ENCODE results near the gene MPLKIP.

DNA sequence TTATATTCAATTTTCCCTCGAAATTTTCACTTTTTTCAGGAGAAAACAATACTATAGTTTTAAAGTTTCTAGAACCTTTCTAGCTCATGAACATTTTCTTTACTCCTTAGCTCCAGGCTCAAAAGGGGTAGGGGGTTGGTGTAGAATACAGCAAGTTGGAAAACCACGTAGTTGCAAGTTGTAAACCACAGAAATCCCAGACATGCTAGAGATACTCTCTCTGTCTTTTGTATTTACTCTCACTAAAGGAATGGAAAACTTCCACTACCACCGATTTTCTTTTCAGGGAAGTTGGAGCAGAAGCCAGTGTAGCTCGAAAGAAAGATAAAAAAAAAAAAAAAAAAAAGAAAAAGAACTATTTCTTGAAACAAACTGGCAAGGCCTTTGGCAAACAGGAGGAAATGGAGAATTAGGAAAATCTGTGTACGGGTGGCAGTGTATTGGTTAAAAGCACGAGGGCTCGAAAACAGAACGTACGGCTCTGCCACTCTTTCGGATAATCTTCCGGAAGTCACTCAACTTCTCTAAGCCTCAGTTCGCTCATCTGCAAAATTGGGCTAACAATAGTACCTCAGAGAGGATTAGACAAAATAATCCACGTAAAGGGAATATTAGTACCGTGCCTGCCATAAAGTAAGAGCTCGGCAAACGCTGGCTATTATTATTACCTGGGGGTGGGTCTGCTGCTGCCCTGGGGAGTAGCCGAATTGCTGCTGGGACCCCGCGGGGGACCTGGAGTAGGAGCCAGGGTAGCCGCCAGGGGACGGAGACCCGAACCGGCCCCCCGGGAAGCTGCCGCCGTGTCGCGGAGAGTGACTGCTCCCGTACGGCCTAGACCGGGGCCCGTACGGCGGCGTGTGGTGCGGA, 628 bp downstream of the MPLKIP start:
- TF ChIP-seq, protein P1, sequence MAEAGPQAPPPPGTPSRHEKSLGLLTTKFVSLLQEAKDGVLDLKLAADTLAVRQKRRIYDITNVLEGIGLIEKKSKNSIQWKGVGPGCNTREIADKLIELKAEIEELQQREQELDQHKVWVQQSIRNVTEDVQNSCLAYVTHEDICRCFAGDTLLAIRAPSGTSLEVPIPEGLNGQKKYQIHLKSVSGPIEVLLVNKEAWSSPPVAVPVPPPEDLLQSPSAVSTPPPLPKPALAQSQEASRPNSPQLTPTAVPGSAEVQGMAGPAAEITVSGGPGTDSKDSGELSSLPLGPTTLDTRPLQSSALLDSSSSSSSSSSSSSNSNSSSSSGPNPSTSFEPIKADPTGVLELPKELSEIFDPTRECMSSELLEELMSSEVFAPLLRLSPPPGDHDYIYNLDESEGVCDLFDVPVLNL (CRISPR knock-in tag; IDR thresholded peaks at IDR 0.05; ENCODE audit: borderline replicate concordance, low read depth): no peak
- TF ChIP-seq, protein P2, sequence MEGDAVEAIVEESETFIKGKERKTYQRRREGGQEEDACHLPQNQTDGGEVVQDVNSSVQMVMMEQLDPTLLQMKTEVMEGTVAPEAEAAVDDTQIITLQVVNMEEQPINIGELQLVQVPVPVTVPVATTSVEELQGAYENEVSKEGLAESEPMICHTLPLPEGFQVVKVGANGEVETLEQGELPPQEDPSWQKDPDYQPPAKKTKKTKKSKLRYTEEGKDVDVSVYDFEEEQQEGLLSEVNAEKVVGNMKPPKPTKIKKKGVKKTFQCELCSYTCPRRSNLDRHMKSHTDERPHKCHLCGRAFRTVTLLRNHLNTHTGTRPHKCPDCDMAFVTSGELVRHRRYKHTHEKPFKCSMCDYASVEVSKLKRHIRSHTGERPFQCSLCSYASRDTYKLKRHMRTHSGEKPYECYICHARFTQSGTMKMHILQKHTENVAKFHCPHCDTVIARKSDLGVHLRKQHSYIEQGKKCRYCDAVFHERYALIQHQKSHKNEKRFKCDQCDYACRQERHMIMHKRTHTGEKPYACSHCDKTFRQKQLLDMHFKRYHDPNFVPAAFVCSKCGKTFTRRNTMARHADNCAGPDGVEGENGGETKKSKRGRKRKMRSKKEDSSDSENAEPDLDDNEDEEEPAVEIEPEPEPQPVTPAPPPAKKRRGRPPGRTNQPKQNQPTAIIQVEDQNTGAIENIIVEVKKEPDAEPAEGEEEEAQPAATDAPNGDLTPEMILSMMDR (IDR thresholded peaks at IDR 0.05): no peak

All from WTC11 (cell line).